ENCODE results near the gene ADGRG2.

- TF ChIP-seq REST (IDR thresholded peaks at IDR 0.05; ENCODE audit: insufficient replicate concordance, low read depth) = no peak
- TF ChIP-seq CTCF (IDR thresholded peaks at IDR 0.05; ENCODE audit: insufficient read depth, low read length) = no peak
- TF ChIP-seq POLR2AphosphoS5 (IDR thresholded peaks at IDR 0.05; ENCODE audit: low read depth) = no peak
Observed at GRCh38 chrX:19064175-19064574, 58.1 kb downstream of the ADGRG2 start.
